ENCODE results near the gene SCAP.
"Not testable (repeated sequence)": the region's sequence is repeated elsewhere in the genome, so short reads cannot be mapped to it uniquely, and the experiment has no call there.

Gene SCAP

GRCh38 chr3:47475570-47476329 lies at the start of gene SCAP:
SCAP (minus strand) TSS chr3:47475941; CDS start chr3:47442993, 32,948 bp downstream.
- DNase-seq, result peak; percentile 35

- DNase-seq, result no peak
Measured at GRCh38 chr3:47523310-47524073, 47.8 kb upstream of the SCAP start.

- DNase-seq, result peak; percentile 80
Measured at GRCh38 chr3:47522082-47522987, 46.6 kb upstream of the SCAP start.

GRCh38 chr3:47520756-47521155 lies 45.0 kb upstream of the SCAP start:
- no peak for DNase-seq

DNA sequence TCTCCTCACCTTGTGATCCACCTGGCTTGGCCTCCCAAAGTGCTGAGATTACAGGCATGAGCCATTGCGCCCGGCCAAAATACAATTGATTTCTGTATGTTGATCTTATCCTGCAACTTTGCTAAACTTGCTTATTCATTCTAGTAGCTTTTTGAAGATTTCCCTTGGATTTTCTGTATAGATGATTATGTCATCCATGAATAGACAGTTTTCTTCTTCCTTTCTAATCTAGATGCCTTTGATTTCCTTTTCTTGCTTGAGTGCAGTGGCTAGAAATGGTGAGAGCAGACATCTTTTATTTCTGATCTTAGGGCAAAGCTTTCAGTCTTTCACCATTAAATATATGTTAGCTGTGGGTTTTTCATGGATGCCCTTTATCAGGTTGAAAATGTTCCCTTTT lies 42.2 kb upstream of the SCAP start:
- DNase-seq, result no peak

GRCh38 chr3:47515864-47516319 lies 40.2 kb upstream of the SCAP start:
- no peak for DNase-seq

DNA sequence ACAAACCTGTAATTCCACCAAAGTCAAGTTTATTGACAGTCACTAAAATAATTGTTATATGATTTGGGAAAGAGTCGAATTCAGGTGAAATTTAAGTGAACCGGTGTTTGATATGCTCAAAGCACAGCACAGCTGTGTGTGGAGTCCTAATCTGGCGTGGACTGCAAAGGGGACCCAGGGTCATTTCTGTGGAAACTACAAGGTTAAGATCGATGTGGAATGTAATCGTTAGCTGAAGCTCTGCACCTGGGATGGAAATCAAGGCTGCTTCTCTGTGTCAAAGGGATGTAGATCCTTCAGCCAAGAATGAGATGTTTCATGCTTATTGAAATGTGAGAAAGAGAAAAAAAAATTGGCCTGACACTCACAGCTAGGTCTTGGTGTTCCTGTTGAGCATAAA lies 39.4 kb upstream of the SCAP start:
- DNase-seq, result no peak

GRCh38 chr3:47513125-47513929 lies 37.6 kb upstream of the SCAP start, which contains the start of gene ELP6:
ELP6 (minus strand) TSS chr3:47513712; CDS start chr3:47513590, 122 bp downstream.
- DNase-seq, result peak; percentile 72

DNA sequence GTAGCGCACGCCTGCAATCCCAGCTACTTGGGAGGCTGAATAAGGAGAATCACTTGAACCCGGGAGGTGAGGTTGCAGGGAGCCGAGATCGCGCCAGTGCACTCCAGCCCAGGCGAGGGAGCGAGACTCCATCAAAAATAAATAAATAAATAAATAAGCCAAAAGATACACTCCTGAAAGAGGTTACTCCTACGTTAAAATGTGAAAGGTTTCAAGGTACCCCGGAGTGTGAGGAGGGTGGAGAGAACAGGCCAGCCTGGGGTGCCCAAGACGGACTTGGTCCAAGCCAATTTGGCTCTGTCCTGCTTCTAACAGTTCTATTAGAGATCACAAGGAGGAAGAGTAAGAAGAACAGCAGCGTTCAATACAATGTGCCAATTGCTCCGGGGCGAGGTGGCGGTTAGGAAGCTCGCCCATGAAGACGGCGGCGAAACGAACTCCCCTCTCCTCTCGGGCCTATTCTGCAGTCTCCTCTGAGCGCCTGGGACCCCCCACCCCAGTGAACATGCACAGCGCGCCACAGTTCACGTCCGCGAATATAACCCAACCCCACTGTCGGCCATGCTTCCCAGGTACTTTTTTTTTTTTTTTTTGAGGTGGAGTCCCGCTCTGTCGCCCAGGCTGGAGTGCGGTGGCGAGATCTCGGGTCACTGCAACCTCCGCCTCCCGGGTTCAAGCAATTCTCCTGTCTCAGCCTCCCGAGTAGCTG lies 36.8 kb upstream of the SCAP start:
- no peak for DNase-seq

- DNase-seq, result not testable (repeated sequence)
Measured at GRCh38 chr3:47505267-47505666, 29.5 kb upstream of the SCAP start.

- DNase-seq, result no peak
Measured at GRCh38 chr3:47504113-47504512, 28.4 kb upstream of the SCAP start.

GRCh38 chr3:47503033-47503432 lies 27.3 kb upstream of the SCAP start:
- no peak for DNase-seq

DNA sequence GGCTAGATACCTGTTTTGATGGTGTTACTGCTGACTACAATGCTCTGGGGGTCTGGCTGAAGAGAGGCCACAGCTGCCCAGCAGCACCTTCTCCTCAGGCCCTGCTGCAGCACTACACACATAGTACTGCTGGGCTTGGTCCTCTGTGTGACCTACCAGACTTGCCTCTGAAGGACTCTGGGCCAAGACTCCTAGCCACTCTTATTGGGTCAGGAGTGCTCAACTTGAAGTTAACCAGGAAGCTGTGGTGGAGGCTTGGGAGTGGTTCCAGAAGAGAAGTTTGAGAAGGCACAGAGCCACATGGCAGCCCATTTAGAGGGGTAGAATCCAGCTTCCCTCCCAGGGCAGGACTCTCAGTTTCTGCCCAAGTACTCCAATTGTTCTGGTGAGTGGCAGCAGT lies 21.2 kb upstream of the SCAP start:
- no peak for DNase-seq

DNA sequence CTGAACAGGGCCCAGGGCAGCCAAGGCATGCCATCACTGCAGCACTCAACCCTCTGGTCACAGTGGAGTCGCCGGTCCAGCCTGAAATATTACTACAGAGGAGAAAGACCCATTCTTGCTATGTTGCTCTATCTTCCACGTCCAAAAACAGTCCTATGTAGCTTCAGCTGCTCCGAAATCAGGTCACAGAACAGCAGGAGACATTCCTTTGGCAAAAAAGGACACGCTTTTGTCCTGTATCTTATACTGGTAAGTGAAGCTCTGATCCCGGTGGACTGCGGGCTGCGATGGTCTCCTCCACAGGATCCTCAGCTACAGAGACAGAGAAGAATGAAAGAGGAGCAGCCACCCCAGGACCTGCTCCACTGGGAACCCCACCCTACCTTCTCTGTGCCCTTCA lies 20.1 kb upstream of the SCAP start:
- no peak for DNase-seq

DNA sequence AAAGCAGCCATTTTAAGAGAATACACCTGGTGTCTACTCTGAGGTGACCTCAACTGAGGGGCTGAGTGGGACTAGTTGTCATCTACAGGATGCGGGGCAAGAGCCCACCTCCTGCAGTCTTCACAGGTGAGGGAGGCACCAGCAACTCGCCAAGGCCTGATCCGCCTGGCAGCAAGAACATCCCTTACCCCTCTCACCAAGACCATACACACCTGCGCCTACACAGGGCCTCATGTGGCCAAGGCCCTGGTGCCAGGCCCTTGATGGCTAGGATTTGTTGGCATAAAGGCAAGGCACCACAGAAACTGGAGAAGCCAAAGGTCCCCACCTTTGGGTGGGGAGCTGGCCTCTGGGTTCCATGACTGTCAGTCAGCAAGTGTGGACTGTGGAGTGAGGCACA lies 19.4 kb upstream of the SCAP start:
- DNase-seq, result no peak

- DNase-seq, result no peak
Measured at GRCh38 chr3:47491777-47492176, 16.0 kb upstream of the SCAP start.

DNA sequence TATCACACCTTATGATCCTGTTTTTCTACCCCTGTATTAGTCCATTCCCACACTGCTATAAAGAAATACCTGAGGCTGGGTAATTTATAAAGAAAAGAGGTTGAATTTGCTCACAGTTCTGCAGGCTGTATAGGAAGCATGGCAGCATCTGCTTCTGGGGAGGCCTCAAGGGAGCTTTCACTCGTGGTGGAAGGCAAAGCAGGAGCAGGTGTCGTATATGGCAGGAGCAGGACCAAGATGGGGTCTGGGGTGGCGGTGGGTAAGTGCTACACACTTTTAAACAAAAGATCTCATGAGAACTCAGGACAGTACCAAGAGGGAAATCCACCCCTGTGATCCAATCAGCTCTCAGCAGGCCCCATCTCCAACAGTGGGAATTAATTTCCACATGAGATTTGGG lies 15.4 kb upstream of the SCAP start:
- no peak for DNase-seq

GRCh38 chr3:47487265-47487664 lies 11.5 kb upstream of the SCAP start:
- no peak for DNase-seq

DNA sequence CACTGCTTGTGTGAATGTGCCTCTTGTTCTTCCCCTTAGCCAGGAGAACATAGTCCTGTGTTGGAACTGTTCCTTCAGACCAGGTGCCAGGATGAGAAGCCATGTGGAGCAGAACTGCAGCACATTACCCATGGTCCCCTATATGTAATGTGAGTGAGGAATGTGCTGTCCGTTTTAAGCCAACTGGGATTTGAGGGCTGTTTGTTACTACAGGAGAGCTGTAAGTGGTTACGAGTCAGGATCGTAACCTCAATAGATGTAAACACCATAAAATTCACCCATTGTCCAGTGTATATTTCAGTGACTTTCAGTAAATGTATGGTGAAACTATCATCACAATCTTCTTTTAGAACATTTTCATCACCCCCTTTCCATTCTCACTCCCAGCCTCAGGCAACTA lies 10.1 kb upstream of the SCAP start:
- DNase-seq, result no peak

- no peak for DNase-seq
Measured at GRCh38 chr3:47482366-47482765, 6.6 kb upstream of the SCAP start.

DNA sequence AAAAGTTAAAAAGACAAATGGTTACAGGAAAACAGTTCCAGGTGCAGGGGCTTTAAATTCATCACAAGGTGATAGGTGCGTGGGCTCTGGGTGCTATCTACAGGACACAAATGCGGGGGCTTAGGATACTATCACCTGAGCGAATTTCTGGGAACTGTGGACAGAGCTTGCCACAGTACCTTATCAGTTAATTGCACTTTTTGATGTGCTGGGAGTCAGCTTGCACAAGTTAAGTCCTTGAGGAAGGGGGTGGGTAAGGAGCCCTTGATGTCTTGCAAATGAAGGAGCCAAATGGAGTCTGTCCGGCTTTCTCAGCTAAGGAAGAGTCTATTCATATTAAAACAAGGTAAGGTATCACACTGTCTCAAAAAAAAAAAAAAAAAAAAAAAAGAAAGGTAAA lies 6.0 kb upstream of the SCAP start:
- not testable (repeated sequence) for DNase-seq

GRCh38 chr3:47480267-47480666 lies 4.5 kb upstream of the SCAP start:
- not testable (repeated sequence) for DNase-seq

Data from SIG-M5 (cell line).